Naive thymus-derived CD8-positive, alpha-beta T cell (primary cell): ENCODE results near the gene HYAL2. TPM values are rescaled to one million over a fixed set of nuclear protein-coding genes. Genes with fewer than 3 reads are reported as not detected.

ENCODE experiments used
- ATAC-seq, 2 donors: fragments of 150-1000 bp; cut with Tn5 transposase in 1 of 2; sonication (Bioruptor Pico), chemical (Tn5 transposase) in 1 of 2; 1 replicate in 1 of 2; 2 replicates in 1 of 2; pipeline ENCODE4 v1.10.0; 2021; ENCODE audit warnings: mild to moderate bottlenecking in 2 of 2, moderate library complexity in 2 of 2
- POLR2A ChIA-PET: fragments of 350-600 bp; sonication (Branson Sonifier 250); formaldehyde crosslinking; loops from one replicate; lab custom pipeline; 2021; ENCODE audit warnings: antibody characterized with exemption; lab: Charles Lee
- DNase-seq, 10 donors: peaks; one replicate each; pipeline versions ENCODE4 v3.0.0 to v3.0.0-alpha.2; 2020 to 2022
- H3K27ac Mint-ChIP-seq, 10 donors: one replicate each; pipeline ENCODE4 v1.8.0; 2020 to 2022; ENCODE audit warnings: mild to moderate bottlenecking in 10 of 10, mixed read lengths in 10 of 10, moderate library complexity in 4 of 10, inconsistent platforms in 1 of 10
- H3K27me3 Mint-ChIP-seq, 5 donors: one replicate each; pipeline ENCODE4 v1.8.0; 2021 to 2022; ENCODE audit warnings: mixed read lengths in 5 of 5
- H3K36me3 Mint-ChIP-seq, 3 donors: one replicate each; pipeline ENCODE4 v1.8.0; 2020 to 2022; ENCODE audit warnings: mixed read lengths in 3 of 3, mild to moderate bottlenecking in 2 of 3, inconsistent platforms in 1 of 3
- H3K4me1 Mint-ChIP-seq, 4 donors: one replicate each; pipeline ENCODE4 v1.8.0; 2021 to 2022; ENCODE audit warnings: mixed read lengths in 4 of 4
- H3K4me3 Mint-ChIP-seq, 10 donors: one replicate each; pipeline ENCODE4 v1.8.0; 2020 to 2022; ENCODE audit warnings: mild to moderate bottlenecking in 10 of 10, mixed read lengths in 10 of 10, moderate library complexity in 6 of 10, inconsistent platforms in 1 of 10
- H3K9me3 Mint-ChIP-seq, 9 donors: one replicate each; pipeline ENCODE4 v1.8.0; 2020 to 2022; ENCODE audit warnings: mixed read lengths in 9 of 9, mild to moderate bottlenecking in 3 of 9, inconsistent platforms in 1 of 9, moderate library complexity in 1 of 9
- polyA plus RNA-seq, 3 donors: library from polyadenylated mRNA; unstranded; fragments of 300-500 nt; fragmentation: Illumina TruSeq; gene quantifications; one replicate each; pipeline ENCODE4 v1.2.3, GENCODE V29; 2021
- total RNA-seq, 8 experiments: library from RNA in 2 of 8; stranded (reverse) in 2 of 8; gene quantifications; one replicate each; pipeline ENCODE4 v1.2.3 and lab custom pipeline; 2021 to 2026

HYAL2 gene
- total RNA-seq (1 to 10 TPM; 2.0 to 2.5 TPM), polyA plus RNA-seq (1 to 10 TPM; 1.8 to 6.1 (median 3.4) TPM), total RNA-seq (lab: John Stamatoyannopoulos, UW) (0.64 to 11.7 (median 3.8) reads per million in 6 experiments)

GRCh38 chr3:50322386-50323091, at the start of gene HYAL2:
Gene HYAL2, minus strand, starts transcription at chr3:50322745. Its CDS starts 2,256 bp downstream, at chr3:50320489.
- Mint-ChIP-seq H3K9me3 (no peaks in the 10 kb centered on the region), H3K4me1 (peaks cover 13 to 58% (median 46%) of the 10 kb centered on the region in 4 donors), H3K27ac (peak within 1 kb of the TSS; percentile 73 to 97 (median 93)), H3K36me3 (peaks cover 0 to 3% (median 0%) of the 10 kb centered on the region in 3 donors), H3K27me3 (no peaks in the 10 kb centered on the region), H3K4me3 (peak within 1 kb of the TSS; percentile 79 to 92 (median 86))
- POLR2A ChIA-PET: interaction anchor here (1.0 to 5.7 kb wide), 8 partner anchors 12 to 982 kb away, joined by 3 to 53 read pairs (median 4); partner anchors contain the start of genes HYAL3, IFRD2, NAA80 and RASSF1
- ATAC-seq (no peak), DNase-seq (no peak)

GRCh38 chr3:50371133-50371685, 48.7 kb upstream of the HYAL2 start:
- Mint-ChIP-seq H3K9me3 (no peaks in the 10 kb centered on the region), H3K27me3 (no peaks in the 10 kb centered on the region), H3K36me3 (no peaks in the 10 kb centered on the region), H3K4me3 (peak overlapping the region in 1 of 10 donors; percentile 24), H3K4me1 (peaks cover 19 to 54% (median 31%) of the 10 kb centered on the region in 4 donors), H3K27ac (peak overlapping the region in 3 of 10 donors; percentile 7 to 32 (median 29))
- POLR2A ChIA-PET: no interaction called here
- DNase-seq (no peak), ATAC-seq (no peak)

- no peak for DNase-seq
- POLR2A ChIA-PET: no interaction called here
- Mint-ChIP-seq H3K4me3 (no peak overlapping the region), H3K36me3 (no peaks in the 10 kb centered on the region), H3K9me3 (no peaks in the 10 kb centered on the region), H3K27ac (peak overlapping the region in 1 of 10 donors; percentile 36), H3K27me3 (no peaks in the 10 kb centered on the region), H3K4me1 (peaks cover 23 to 60% (median 37%) of the 10 kb centered on the region in 4 donors)
- no peak for ATAC-seq
Measured at GRCh38 chr3:50370594-50370993, 48.0 kb upstream of the HYAL2 start.

- no peaks in the 10 kb centered on the region for H3K9me3 Mint-ChIP-seq
- peaks cover 25 to 64% (median 46%) of the 10 kb centered on the region in 4 donors for H3K4me1 Mint-ChIP-seq
- H3K27me3 Mint-ChIP-seq: no peaks in the 10 kb centered on the region
- H3K27ac Mint-ChIP-seq: peak overlapping the region in 3 of 10 donors; percentile 23 to 48 (median 38)
- no peak for DNase-seq
- no peak for ATAC-seq
- POLR2A ChIA-PET: interaction anchor here (1.0 kb wide), 1 partner anchor 29 kb away, joined by 3 read pairs; the partner anchor contains the start of gene RASSF1
- no peak overlapping the region for H3K4me3 Mint-ChIP-seq
- no peaks in the 10 kb centered on the region for H3K36me3 Mint-ChIP-seq
Measured at GRCh38 chr3:50369012-50369670, 46.6 kb upstream of the HYAL2 start.

GRCh38 chr3:50365842-50366220, 43.3 kb upstream of the HYAL2 start:
- Mint-ChIP-seq H3K9me3 (no peaks in the 10 kb centered on the region), H3K4me3 (peak overlapping the region; percentile 87 to 93 (median 88)), H3K27me3 (no peaks in the 10 kb centered on the region), H3K36me3 (no peaks in the 10 kb centered on the region), H3K4me1 (peaks cover 14 to 44% (median 33%) of the 10 kb centered on the region in 4 donors), H3K27ac (peak overlapping the region; percentile 81 to 97 (median 96))
- ATAC-seq: no peak
- POLR2A ChIA-PET: interaction anchor here (0.5 to 10.4 kb wide), 9 partner anchors 17 to 1020 kb away, joined by 3 to 102 read pairs (median 9); partner anchors contain the start of genes CYB561D2, HEMK1, HYAL3 and MANF
- DNase-seq: no peak

DNA sequence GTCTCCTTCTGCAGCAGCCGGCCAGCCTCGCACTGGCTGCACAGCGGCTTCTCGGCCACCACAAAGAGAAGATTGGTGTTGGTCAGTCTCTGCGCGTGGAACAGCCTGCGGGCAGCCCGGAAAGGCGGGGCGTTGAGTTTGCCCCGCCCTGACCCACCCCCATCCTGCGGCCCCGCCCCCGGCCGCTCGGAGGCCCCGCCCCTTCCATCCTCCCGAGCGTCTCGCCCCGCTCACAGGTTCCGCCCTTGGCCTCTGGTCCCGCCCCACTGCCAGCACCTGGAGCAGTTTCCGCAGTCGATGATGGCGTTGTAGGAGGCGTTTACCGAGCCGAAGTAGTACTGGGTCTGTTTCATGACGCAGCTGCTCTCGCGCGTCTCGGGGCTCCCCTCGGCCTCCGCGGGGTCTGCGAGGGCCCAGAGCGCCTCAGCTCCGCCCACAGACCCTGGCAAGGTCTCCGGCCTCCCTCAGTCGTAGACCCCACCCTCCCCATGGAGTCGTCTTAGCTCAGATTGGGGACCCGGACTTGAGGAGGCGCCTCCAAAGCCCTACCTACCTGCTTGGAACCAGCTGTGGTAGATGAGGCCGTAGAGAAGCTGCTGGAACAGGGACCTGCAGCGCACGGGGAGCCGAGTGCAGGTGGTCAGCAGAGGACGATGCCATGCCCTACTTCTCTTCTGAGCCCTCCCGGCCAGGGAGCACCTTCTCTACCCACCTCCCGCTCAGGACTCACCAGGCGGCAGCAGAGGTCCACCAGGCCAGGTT, 42.7 kb upstream of the HYAL2 start:
- POLR2A ChIA-PET: interaction anchor here (0.5 to 10.4 kb wide), 12 partner anchors 16 to 1020 kb away, joined by 3 to 102 read pairs (median 8); partner anchors contain the start of genes C3orf18, CYB561D2, HEMK1 and HYAL3
- peak overlapping the region; percentile 87 to 93 (median 88) for H3K4me3 Mint-ChIP-seq
- peak; percentile 96 to 97 for ATAC-seq
- H3K4me1 Mint-ChIP-seq: peaks cover 14 to 44% (median 31%) of the 10 kb centered on the region in 4 donors
- no peaks in the 10 kb centered on the region for H3K9me3 Mint-ChIP-seq
- peak; percentile 91 to 98 (median 94) for DNase-seq
- H3K27ac Mint-ChIP-seq: peak overlapping the region; percentile 81 to 97 (median 96)
- H3K27me3 Mint-ChIP-seq: no peaks in the 10 kb centered on the region
- H3K36me3 Mint-ChIP-seq: no peaks in the 10 kb centered on the region

GRCh38 chr3:50364573-50365079, 42.1 kb upstream of the HYAL2 start:
- peak in 1 of 10 donors; percentile 28 for DNase-seq
- no peaks in the 10 kb centered on the region for H3K36me3 Mint-ChIP-seq
- peak overlapping the region; percentile 68 to 93 (median 87) for H3K4me3 Mint-ChIP-seq
- peaks cover 16 to 48% (median 34%) of the 10 kb centered on the region in 4 donors for H3K4me1 Mint-ChIP-seq
- no peaks in the 10 kb centered on the region for H3K9me3 Mint-ChIP-seq
- peak; percentile 17 to 50 for ATAC-seq
- POLR2A ChIA-PET: interaction anchor here (0.7 to 10.4 kb wide), 11 partner anchors 16 to 1021 kb away, joined by 3 to 102 read pairs (median 8); partner anchors contain the start of genes C3orf18, CYB561D2, HEMK1 and HYAL3
- H3K27me3 Mint-ChIP-seq: no peaks in the 10 kb centered on the region
- H3K27ac Mint-ChIP-seq: peak overlapping the region in 6 of 10 donors; percentile 9 to 96 (median 41)

DNA sequence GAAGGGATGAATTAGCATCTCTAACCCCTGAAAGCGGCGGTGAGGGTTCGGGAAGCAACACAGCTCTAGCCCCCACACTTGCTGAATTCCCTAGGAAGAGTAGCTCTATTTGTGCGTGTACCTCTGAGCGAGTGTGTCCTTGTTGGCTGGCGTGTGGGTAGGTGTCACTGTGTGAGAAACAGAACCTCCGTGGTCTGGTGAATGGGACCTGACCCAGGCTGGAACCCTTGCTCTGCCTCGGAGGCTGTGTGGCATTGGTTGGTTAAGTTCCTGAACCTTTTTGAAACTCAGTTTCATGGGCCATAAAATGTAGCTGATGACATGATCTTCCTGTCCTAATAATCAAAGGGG, 37.2 kb upstream of the HYAL2 start:
- Mint-ChIP-seq H3K27me3 (no peaks in the 10 kb centered on the region), H3K9me3 (no peaks in the 10 kb centered on the region), H3K27ac (peak overlapping the region; percentile 87 to 98 (median 96)), H3K4me3 (peak overlapping the region; percentile 89 to 99 (median 96)), H3K36me3 (peaks cover 0 to 17% (median 2%) of the 10 kb centered on the region in 3 donors), H3K4me1 (peaks cover 23 to 56% (median 46%) of the 10 kb centered on the region in 4 donors)
- POLR2A ChIA-PET: interaction anchor here (1.5 to 10.4 kb wide), 3 partner anchors 11 to 21 kb away, joined by 4 to 102 read pairs (median 99); partner anchors contain the start of genes CYB561D2, NPRL2 and RASSF1
- DNase-seq (no peak), ATAC-seq (peak; percentile 15 to 33)

DNA sequence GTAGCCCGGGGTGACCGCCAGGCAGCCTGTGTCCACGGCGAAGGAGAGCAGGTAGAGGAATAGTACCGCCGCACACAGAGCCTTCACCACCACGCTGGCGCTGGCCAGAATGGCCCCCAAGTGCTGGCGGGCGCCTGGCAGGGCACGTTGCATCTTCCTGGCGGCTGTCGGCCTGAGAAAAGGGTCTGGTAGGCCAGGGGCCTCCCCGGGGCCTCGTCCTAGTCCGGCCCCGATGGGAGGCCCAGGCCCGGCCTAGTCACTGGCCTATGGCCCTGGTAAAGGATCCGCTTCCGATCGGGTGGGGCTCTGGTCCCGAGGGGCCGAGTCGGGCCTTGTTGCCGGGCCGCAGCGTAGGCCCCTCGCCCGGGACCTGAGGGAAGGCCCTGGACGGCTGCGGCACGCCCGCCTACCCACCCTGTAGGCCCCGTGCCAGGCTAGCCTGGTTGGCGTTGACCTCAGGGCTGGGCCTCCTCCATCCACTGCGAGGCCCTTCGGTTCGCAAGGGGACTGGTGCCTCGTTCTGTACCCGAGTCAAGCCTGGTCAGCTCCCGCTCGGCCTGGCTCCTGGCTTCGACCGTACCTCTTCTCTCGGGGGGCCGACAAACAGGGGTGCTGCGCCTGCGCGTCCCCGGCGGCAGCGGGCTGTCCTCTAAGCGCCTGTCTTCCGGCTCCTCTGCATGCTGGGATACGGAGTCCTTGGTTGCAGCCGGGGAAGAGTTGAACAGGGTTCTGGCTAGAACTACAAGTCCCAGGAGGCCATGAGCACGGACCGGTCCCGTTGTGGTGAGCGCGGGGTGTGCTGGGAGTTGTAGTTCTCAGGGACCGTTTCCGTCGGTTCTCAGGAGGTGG, 36.6 kb upstream of the HYAL2 start, which contains the start of gene TMEM115:
TSS of gene TMEM115 (minus strand) at position 611 of the 849 bp plus-strand sequence. CDS start at position 153, 458 bp downstream.
- peak; percentile 86 to 98 (median 94) for DNase-seq
- H3K27ac Mint-ChIP-seq: peak within 1 kb of the TSS; percentile 87 to 98 (median 96)
- ATAC-seq: peak; percentile 99 to 100
- H3K27me3 Mint-ChIP-seq: no peaks in the 10 kb centered on the region
- H3K36me3 Mint-ChIP-seq: peaks cover 0 to 23% (median 2%) of the 10 kb centered on the region in 3 donors
- POLR2A ChIA-PET: interaction anchor here (0.6 to 10.4 kb wide), 5 partner anchors 10 to 1901 kb away, joined by 3 to 102 read pairs (median 4); partner anchors contain the start of genes CYB561D2, NPRL2 and RASSF1
- H3K9me3 Mint-ChIP-seq: no peaks in the 10 kb centered on the region
- peak within 1 kb of the TSS; percentile 89 to 99 (median 96) for H3K4me3 Mint-ChIP-seq
- peaks cover 25 to 58% (median 46%) of the 10 kb centered on the region in 4 donors for H3K4me1 Mint-ChIP-seq

DNA sequence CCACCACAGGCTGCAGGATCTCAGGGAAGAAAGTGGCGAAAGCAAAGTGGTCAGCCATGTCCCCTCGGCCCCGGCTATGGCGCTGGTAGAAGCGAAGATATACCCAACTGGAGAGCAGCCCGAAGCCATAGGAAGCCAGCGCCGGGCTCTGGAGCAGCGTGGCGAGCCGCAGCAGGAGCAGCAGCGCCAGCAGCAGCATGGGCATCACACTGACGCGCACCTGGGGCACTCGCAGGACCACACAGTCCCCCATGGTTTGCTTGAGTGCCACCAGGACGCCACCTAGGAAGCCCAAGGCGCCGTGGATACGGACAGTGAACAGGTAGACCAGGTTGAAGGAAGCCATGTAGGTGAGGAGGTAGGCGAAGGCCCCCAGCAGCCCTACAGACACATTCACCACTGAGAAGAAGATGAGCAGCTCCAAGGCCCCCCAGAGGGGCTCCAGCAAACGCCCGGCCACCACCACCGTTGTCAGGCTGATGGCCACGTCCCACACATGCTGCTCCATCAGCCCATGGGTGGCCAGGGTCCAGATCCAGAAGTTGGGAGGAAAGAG, 35.9 kb upstream of the HYAL2 start:
- H3K27me3 Mint-ChIP-seq: no peaks in the 10 kb centered on the region
- ATAC-seq: no peak

More for the DNA sequence above, 35.9 kb upstream of the HYAL2 start:
- Mint-ChIP-seq H3K9me3 (no peaks in the 10 kb centered on the region), H3K36me3 (peaks cover 0 to 28% (median 2%) of the 10 kb centered on the region in 3 donors), H3K4me1 (peaks cover 24 to 61% (median 46%) of the 10 kb centered on the region in 4 donors), H3K27ac (peak overlapping the region; percentile 80 to 95 (median 90)), H3K4me3 (peak overlapping the region; percentile 85 to 99 (median 92))
- POLR2A ChIA-PET: interaction anchor here (0.6 to 10.4 kb wide), 5 partner anchors 13 to 1901 kb away, joined by 3 to 99 read pairs (median 3); partner anchors contain the start of genes IFRD2 and RASSF1
- DNase-seq: no peak
